ACHN (cell line): ENCODE data around the gene CRKL.
"Not testable (repeated sequence)": the region's sequence is repeated elsewhere in the genome, so short reads cannot be mapped to it uniquely, and the experiment has no call there.

Source experiments
- DNase-seq: peaks from one replicate; pipeline ENCODE4 v3.0.0-alpha.2; 2015
- in situ Hi-C: cut with HindIII; loops from 2 replicates; pipeline ENCODE4 v1.10.0; 2017; ENCODE audit warnings: low sequenced_read_pairs, low pct_ligation_motif_present, low pct_unique_long_range_greater_than_20kb

The CRKL gene

GRCh38 chr22:20960609-20961008 is 43.4 kb downstream of the CRKL start:
- no peak for DNase-seq
- in situ Hi-C loops = no loop called here

DNA sequence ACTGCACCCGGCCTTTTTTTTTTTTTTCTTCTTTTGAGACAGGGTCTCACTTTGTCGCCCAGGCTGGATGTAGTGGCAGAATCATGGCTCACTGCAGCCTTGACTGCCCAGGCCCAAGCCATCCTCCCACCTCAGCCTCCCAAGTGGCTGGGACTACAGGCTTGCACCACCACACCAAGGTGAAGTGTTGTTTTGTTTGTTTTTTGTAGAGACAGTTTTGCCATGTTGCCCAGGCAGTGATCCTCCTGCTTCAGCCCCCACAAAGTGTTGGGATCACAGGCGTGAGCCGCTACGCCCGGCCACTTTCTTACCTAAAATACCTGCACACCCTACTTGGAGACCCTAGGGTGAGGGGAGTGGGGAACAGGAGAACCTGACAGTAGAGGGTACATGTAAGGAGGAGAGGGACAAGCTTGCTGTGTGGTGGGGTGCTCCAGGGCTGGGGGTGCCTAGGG is 45.3 kb downstream of the CRKL start:
- in situ Hi-C loops = no loop called here
- DNase-seq = no peak

DNA sequence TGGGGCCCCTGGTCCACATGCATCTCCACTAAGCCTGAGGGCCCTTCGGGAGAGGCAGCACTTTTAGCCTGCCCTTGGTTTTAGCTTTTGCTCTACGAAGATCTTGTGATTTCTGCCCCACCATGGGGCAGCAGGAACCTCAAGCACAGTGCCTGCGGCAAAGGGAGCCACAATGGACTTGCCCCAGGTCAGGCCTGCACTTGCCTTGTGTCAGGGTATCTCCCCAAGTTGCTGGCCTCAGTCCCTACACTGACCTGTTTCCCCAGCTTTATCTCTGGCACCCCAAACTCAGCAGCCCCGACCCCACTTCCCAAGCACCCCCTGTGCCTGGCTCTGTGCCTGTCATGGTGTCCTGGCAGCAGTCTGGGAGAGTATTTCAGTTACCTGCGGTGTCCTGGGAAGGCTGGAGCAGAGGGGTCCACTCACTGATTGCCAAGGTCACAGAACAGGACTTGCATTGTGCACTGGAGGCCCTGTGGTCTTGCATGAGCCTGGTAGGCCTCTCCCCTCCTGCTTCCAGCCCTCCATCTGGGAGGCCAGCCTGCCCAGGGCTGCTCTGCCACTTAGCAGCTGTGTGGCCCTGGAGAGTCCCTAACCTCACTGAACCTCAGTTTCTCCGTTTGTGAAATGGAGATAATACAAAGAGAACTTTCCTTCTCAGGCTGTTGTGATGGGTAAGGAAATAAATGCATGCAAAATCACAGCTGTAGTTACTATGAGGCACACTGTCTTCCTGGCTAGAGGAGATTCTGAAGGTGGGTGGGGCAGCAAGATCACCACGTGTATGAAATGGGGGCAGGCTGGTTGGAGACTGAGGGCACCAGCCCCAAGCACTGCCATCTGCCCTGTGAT is 46.2 kb downstream of the CRKL start:
- in situ Hi-C loops = no loop called here
- no peak for DNase-seq

GRCh38 chr22:20964090-20964798 is 47.0 kb downstream of the CRKL start:
- in situ Hi-C loops = no loop called here
- no peak for DNase-seq

DNA sequence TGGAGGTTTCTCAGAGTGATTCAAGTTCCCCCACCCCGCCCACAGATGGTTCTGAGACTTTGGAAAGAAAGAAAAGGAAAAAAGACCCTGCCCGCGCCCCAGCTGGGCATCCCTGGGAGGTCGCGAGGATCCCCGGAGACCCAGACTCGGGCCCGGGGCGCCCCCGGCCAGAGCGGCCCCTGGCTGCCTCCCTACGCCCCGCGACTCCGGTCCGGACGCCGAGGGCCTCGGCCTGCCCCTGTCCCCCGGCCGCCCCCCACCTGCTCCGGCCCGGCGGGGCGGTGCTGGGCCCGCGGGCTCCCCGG is 47.5 kb downstream of the CRKL start:
- in situ Hi-C loops = no loop called here
- DNase-seq = no peak

- no peak for DNase-seq
- in situ Hi-C loops = no loop called here
Observed at GRCh38 chr22:20965104-20965887, 48.1 kb downstream of the CRKL start.

- no peak for DNase-seq
- in situ Hi-C loops = no loop called here
Observed at GRCh38 chr22:20965888-20966855, 49.0 kb downstream of the CRKL start.

DNA sequence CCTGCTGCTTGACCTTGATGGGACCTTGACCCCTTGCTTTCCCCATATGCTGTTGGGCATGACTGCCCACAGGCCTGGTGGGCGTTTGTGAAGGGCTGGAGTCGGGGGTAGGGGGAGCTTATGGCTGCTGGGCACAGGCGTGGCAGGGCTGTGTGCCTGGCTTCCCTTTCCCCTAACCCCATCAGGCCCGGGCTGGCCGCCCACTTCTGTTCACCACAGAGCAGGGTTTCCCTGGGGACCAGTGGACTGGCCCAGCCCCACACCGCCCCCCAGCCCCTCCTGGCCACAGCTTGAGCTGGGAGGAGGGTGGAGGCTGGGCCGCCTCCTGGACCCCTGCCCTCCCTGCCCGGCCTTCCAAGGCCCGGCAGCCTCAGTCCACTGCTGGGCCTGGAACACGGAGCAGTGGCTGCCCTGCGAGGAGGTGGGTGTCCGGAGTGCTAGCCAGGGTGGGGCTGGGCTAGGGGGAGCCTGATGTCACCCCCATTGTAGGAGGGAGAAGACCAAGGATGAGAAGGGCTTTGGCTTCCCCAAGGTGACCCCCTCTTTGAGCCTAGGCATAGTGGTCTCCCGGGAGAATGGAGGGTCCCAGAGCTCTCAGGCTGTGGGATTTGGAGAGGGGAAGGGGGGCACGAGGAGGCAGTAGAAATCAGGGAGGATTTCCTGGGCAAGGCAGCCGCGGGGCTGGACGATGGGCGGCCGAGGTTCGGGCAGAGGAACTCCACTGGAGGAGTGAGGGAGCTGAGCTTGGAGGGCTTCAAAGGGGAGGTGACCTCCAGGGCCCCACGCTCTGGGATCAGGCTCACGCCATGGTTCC is 49.9 kb downstream of the CRKL start, which contains the start of gene AIFM3:
TSS of gene AIFM3 (plus strand) at position 373 of the 814 bp plus-strand sequence. CDS start 690 bp downstream, outside the sequence.
- DNase-seq = no peak
- in situ Hi-C loops = no loop called here

GRCh38 chr22:20967697-20968211 is 50.5 kb downstream of the CRKL start:
- in situ Hi-C loops = no loop called here
- no peak for DNase-seq

- DNase-seq = no peak
- in situ Hi-C loops = no loop called here
Observed at GRCh38 chr22:20968281-20968977, 51.2 kb downstream of the CRKL start.

DNA sequence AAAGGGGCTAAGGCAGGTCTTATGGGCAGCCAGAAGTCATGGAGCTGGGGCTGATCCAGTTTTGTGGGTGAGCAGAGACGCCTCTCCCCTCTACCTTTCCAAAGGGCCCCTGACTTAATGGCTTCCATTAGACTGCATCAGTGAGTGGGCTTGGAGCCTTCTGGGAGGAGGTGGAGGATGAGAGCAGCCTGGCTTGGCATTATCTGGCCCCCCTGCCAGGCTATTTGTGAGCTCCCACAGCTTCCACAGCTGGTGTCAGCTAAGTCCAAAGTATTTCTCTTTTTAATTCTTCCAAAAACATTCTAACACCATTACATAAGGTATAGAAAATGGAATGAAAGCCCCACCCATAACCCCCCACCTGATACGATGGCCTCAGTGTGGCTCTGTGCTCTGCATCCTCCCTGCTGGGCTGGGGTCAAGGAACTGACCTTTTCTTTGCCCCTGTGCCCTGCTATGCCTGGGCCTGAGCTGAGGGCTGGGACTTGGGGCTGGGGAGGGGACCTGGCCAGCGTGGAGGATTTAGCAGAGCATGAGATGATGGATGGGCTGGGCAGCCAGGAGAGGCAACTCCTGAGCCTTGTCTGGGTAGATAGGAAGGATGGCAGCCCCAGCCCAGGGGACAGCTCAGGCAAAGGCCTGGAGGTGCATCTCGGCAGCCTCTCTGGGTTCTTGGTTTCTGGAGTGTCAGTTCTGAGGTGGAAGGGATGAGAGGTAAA is 53.9 kb downstream of the CRKL start:
- DNase-seq = no peak

DNA sequence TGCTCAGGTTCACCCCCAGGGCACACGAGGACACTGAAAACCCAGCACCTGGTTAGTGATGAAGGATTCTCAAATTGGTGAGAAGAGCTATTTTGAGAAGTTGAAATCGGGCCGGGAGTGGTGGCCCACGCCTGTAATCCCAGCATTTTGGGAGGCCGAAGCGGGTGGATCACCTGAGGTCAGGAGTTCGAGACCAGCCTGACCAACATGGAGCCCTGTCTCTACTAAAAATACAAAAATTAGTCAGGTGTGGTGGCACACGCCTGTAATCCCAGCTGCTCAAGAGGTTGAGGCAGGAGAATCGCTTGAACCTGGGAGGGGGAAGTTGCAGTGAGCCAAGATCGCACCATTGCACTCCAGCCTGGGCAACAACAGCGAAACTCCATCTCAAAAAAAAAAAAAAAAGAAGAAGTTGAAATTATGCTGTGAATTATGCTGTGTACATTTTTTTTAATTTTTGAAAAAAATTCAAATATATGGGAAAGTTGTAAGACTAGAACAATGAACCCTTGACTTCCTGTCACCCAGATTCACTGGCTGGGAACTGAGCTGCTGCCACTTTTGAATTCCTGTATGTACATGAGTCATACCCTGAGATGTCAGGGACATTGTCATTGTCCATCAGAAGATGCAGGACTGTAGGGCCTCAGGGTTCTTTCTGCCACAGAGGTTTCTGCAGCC is 54.9 kb downstream of the CRKL start:
- DNase-seq, in situ Hi-C loops: not testable (repeated sequence)

More for the DNA sequence above, 53.9 kb downstream of the CRKL start:
- in situ Hi-C loops = no loop called here

DNA sequence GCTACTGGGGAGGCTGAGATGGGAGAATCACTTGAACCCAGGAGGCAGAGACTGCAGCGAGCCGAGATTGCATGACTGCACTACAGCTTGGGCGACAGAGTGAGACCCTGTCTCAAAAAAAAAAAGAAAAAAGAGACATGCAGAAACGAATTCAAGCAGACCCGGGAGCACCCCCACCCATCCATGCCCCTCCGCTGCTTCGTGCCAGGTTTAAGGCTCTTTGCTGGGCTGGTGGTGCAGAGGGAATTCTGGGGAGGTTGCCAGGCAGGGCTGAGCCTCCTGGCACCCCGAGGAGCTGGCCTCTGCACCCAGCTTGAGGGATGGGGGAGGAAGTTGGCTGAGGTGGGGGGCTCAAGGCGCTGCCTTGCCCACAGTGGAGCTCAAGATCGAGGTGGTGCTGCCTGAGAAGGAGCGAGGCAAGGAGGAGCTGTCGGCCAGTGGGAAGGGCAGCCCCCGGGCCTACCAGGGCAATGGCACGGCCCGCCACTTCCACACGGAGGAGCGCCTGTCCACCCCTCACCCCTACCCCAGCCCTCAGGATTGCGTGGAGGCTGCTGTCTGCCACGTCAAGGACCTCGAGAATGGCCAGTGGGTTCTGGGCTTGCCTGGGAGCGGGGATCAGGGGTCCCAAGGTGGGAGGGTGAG is 55.8 kb downstream of the CRKL start:
- in situ Hi-C loops = no loop called here

DNA sequence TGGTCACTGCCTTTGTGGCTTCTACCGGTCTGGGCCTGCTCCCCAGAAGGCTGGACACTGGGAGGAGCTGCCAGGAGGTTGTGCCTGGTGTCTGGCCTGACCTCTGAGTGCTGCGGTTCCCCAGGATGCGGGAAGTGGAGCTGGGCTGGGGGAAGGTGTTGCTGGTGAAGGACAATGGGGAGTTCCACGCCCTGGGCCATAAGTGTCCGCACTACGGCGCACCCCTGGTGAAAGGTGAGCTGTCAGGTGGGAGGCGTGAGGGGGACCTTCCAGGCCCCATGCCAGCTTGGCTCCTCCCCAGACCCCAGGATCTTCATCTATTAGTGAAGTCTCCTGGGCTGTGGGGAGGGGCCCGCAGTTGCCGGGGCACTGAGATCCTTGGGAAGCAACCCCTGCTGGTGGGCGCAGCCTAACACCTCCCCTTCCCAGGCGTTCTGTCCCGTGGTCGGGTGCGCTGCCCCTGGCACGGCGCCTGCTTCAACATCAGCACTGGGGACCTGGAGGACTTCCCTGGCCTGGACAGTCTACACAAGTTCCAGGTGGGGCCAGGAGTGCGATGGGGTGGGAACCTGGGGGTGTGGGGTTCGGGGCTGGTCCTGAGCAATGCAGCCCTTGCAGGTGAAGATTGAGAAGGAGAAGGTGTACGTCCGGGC is 56.6 kb downstream of the CRKL start:
- in situ Hi-C loops = no loop called here
- no peak for DNase-seq

More for the DNA sequence above, 55.8 kb downstream of the CRKL start:
- no peak for DNase-seq
